CD4-positive, alpha-beta T cell treated with Interleukin-12 subunit alpha and Interleukin-12 subunit beta, for 1 hour (primary cell): ENCODE data around the gene MAS1.

Source experiments
- DNase-seq: peaks from one replicate; pipeline ENCODE4 v3.0.0-alpha.2; 2020

Gene MAS1

GRCh38 chr6:159884720-159885119 is 6.1 kb upstream of the MAS1 start:
- no peak for DNase-seq

DNA sequence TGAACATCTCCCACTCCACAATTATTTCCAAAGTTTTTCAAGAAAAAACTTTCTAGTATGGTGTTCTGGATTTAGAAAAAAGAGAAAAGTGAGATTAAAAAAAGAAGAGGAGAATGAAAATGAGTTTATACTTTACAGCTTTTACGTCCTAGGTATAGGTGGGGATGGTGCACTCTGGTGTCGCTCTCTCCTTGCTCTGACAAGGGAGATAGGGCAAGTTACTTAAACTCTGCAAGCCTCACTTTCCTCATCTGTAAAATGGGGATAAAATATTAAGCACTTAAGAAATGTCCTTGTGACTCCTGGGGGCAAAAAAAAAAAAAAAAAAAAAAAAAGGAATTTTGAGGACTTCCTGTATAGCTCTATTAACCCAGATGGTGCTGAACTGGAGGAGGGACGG is 4.5 kb upstream of the MAS1 start:
- no peak for DNase-seq

GRCh38 chr6:159887146-159887545 is 3.6 kb upstream of the MAS1 start:
- DNase-seq, result no peak

DNA sequence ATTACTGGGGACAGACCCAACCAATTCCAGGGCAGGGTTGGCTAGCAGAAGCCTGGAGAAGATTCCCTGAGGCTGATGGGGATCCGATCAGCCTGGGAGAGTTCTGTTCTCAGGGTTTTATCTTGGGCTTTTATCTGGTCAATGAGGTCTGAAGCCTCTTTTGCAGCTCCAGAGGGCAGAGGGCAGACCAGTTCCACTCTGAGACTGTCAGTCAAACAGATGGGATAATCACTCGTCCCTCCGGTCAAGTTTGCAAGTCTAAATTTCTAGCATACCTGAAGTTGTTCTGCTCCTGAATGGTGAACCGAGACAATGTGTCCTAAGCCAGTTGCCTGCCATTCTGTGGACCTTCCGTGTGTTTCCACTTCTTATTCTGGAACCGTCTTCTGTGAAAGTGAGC is 3.0 kb upstream of the MAS1 start:
- no peak for DNase-seq

GRCh38 chr6:159890201-159890600 is 587 bp upstream of the MAS1 start:
- no peak for DNase-seq

- no peak for DNase-seq
Observed at GRCh38 chr6:159892053-159892452, 1.3 kb downstream of the MAS1 start.

GRCh38 chr6:159893064-159893463 is 2.3 kb downstream of the MAS1 start:
- DNase-seq, result no peak

GRCh38 chr6:159894991-159895390 is 4.2 kb downstream of the MAS1 start:
- DNase-seq, result no peak

DNA sequence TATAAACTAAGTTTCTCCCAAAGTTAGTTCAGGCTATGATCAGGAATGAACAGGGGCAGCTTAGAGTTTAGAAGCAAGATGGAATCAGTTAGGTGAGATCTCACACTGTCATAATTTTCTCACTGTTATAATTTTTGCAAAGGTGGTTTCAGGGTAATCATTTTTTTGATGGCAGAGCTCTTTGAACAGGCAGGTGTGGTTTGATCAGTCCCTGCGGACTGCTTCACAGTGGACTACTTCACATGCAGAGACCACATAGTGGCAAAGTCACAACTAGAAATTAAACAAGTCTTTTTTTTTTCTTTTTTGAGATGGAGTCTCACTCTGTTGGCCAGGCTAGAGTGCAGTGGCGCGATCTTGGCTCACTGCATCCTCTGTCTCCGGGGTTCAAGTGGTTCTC is 6.8 kb downstream of the MAS1 start:
- no peak for DNase-seq

GRCh38 chr6:159898519-159898918 is 7.7 kb downstream of the MAS1 start:
- no peak for DNase-seq

DNA sequence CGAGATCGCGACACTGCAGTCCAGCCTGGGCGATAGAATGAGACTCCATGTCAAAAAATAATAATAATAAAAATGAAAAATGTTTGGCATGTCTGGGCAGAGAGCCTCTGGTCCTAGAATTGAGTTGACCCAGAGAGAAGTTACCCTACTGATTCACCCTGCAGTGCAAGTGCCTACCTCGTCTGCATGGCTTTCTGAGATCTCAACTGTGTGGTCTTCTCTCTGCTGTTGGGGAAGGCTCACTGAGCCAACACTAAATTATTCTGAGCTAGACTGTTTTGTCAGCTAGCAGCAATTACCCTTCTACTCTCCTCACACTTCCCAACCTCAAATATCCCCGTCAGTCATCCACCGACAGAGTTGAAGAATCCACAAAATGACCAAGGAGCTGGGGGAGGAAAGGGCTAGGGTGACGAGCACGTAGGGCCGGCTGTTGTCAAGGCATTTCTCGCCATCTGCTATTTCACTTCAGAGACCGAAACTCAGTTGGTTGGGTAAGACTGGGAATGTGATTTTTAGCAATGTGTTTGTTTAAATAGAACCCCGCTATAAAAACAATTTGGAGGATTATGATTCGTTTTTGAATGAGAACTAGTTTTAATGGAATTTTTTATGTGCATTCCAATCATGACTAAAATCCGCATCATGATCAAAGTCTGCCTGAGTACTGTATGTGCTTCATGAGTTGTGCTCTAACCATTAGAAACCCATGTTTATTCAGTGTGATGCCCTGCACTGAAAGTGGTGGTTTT is 9.4 kb downstream of the MAS1 start:
- DNase-seq, result no peak

- DNase-seq, result no peak
Observed at GRCh38 chr6:159902620-159903019, 11.8 kb downstream of the MAS1 start.

DNA sequence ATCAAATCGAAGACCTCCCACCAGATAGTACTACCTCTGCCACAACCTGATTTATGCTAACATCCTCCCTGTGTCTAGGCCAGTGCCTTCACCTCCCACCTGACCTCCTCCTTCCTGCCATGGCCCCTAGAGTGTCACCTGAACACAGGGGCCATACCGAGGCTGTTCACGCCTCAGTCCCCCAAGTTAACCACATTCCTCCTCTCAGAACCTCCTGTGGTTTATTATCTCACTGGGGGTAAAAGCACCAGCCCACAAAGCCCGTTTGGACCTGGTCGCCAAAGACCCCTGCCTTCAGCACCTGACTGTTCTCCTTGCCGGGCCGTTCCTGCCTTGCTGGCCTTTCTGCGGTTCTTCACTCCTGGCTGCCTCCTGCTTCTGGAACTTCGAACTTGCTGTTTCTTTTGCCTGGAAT is 13.7 kb downstream of the MAS1 start:
- DNase-seq, result no peak

DNA sequence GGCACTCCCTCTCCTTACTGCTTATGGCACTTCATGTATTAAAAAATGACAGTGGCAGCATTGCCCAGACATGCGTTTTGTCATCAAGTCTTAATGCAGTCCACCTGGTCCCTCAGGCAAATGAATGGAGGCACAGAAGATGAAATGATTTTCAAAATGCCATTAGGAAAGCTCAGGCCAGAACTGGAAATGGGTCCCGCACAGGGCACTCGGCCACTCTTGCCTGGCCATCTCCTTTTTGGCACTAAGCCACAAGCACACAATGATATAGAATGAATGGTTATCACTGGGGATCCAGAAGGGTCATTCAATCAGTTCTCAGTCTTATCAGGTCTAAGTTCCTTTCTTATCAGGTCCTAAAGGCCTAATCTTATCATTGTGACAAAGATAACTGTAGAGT is 15.6 kb downstream of the MAS1 start:
- DNase-seq, result no peak

GRCh38 chr6:159908535-159908934 is 17.7 kb downstream of the MAS1 start:
- DNase-seq, result no peak

DNA sequence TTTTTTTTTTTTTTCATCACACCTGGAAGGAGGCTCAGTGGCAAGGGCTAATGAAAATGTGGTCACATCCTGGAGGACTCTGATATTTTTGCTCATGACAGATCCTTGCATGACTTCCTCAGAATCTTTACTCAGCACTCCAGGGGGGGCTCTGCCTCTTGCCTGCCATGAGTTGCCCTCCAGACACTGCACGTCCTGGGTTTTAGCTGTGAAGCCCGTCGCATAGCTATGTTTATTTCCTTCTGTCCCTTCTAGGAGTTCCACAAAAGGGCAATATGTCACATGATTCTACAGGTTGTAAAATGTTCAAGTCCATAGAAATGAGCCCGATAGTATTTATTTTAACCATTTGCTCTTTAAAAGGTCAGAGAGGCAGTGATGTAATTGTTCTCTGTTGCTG is 18.2 kb downstream of the MAS1 start:
- DNase-seq, result no peak

- DNase-seq, result no peak
Observed at GRCh38 chr6:159910342-159910741, 19.6 kb downstream of the MAS1 start.

- no peak for DNase-seq
Observed at GRCh38 chr6:159913375-159913774, 22.6 kb downstream of the MAS1 start.

DNA sequence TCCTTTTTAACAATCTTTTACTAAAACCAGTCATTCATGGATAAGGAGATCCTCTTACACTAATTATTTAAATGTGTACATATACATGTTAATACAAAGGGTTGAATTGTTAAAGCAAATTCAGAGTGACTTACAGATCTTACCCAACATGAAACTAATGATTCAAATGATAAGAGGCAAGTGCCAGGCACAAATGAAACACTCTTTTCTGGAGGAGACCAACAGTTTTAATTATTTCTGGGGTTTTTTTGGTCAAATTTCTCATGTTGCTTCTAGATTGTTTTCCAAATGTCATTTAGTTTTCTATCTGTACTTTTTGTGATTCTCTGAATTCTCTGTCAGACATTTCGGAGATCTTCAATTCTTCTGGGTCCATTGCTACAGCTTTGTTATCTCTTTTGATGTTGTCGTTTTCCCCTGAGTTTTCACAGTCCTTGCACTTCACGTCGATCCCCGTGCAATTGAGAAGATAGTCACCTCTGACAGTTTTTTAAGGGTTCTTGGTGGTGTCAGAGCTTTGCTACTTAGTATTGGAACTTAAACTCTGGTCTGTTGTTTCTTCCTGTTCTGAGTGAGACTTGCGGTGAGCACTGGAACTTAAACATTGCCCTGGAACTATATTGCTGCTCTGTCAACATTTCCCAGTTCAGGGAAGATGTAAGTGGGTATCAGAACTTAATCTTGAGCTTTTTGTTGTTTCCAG is 23.2 kb downstream of the MAS1 start:
- DNase-seq, result no peak

GRCh38 chr6:159914565-159914923 is 23.8 kb downstream of the MAS1 start:
- no peak for DNase-seq

DNA sequence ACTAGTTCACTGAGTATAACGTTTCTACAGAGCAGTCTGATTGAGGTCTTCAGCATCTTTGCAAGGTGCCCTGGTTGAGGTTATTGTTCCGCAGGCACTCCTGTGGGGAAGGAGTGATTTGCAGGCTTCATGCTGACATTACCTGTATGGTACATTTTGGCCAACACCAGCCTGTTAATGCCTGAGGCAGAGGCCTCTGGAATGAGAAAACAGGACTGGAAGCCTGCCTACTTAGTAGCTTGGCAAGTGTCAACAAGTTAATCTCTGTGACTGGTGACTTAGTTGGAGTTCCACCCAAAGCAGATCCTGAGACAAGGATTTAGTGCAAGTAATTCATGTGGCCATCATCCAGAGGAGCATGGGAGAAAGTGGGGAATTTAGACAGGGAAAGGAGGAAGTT is 24.6 kb downstream of the MAS1 start:
- no peak for DNase-seq

DNA sequence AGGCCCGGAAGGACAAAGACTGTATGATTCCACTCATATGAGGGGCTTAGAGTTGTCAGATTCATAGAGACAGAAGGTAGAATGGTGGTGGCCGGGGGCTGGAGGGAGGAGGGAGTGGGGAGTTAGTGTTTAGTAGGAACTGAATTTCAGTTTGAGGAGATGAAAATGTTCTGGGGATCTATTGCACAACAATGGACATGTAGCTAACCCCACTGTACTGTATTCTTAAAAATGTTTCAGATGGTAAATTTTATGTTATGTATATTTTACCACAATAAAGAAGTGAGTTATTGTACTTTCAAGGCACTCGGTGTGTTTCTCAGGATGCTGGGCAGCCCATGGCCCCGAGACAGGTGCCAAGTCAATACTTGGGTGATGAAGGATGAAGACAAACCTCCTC is 25.4 kb downstream of the MAS1 start:
- DNase-seq, result no peak

DNA sequence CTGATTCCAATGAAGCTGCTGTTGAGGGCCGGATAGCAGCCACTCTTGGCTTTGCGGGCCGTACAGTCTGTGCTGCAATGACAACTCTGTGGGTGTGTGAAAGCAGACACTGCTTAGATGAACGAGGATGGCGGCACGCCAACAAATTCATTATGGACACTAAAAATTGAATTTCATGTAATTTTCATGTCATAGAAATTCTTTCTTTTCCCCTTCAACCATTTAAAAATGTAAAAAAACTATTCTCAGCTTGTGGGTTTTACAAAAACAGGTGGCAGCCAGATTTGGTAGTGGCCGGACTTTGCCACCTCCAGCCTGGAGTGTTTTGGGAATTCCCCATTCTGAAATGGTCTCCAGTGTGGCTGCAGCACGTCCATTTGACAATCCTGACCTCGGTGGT is 26.0 kb downstream of the MAS1 start:
- DNase-seq, result no peak

DNA sequence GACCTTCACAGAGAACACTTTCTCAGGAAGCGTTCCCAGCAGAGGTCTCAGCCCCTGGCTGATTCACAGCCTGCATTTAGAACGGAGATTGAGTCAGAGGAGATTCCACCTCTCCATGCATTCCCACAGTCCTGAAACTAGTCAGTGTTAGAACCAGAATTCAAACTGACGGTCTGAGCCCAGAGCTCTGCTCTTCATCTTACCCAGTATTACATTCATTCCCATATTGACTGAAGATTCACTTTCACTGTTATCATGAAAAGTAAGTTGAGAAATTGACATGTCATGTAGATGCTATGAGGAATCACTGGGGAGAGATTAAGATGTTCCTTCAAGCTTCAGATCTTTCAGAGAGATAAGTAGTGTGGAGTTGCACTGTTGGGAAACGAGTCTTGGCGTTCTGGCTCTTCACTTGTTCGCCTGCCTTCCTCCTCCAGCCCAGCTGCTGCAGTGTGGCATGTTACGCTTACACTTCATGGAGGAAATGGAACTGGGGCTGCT is 28.3 kb downstream of the MAS1 start:
- DNase-seq, result no peak

DNA sequence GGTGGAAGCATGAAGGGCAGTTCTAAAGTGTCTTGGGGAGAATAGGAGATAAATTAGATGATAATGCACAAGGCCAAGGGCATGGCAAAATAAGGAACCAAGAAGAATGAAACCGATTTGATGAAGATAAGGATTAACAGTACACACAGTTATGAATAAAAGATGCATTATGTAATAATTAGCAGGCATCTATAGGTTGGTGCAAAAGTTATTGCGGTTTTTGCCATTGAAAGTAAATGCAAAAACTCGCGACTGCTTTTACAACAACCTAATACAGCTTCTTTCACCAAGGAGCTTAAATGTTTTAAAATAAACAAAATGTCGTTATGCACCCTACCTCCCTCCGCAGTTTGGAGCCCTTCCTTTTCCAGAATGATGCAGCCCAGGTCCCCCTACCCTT is 29.0 kb downstream of the MAS1 start:
- DNase-seq, result no peak
